OCI-LY3 (cell line): ENCODE measurements around the gene GFM1.

ENCODE experiments used
- CTCF ChIP-seq: fragments of 200-600, 300-600 bp; sonication (generic); IDR thresholded peaks from 2 replicates; pipeline ENCODE4 v1.5.1; 2014; ENCODE audit warnings: antibody characterized with exemption, low read length, low read depth
- EZH2phosphoT487 ChIP-seq: fragments of 200-600 bp; shearing (Covaris generic); IDR thresholded peaks from 2 replicates; pipeline ENCODE4 v1.6.1; 2018; ENCODE audit warnings: antibody characterized with exemption, mixed run types, low read depth

- TF ChIP-seq EZH2phosphoT487 (no peak), CTCF (no peak)
These were observed 34.4 kb downstream of the GFM1 start for GRCh38 chr3:158678687-158679086.
